ENCODE measurements around the gene RNF8. TPM values are rescaled to one million over a fixed set of nuclear protein-coding genes. Genes with fewer than 3 reads are reported as not detected.

RNF8 gene
- total RNA-seq, 1 donor from 2014 or later: 11.3 TPM

- no peak for DNase-seq (ENCODE audit: low spot score)
Measured at GRCh38 chr6:37357288-37357687, 3.5 kb downstream of the RNF8 start.

- no peak for DNase-seq (ENCODE audit: low spot score)
Measured at GRCh38 chr6:37357860-37358259, 4.1 kb downstream of the RNF8 start.

- no peak for DNase-seq (ENCODE audit: low spot score)
Measured at GRCh38 chr6:37359039-37359438, 5.3 kb downstream of the RNF8 start.

- no peak for DNase-seq (ENCODE audit: low spot score)
Measured at GRCh38 chr6:37362101-37362828, 8.5 kb downstream of the RNF8 start.

- no peak for DNase-seq (ENCODE audit: low spot score)
Measured at GRCh38 chr6:37365791-37366190, 12.0 kb downstream of the RNF8 start.

GRCh38 chr6:37366910-37367309, 13.1 kb downstream of the RNF8 start:
- DNase-seq (ENCODE audit: low spot score): no peak

- no peak for DNase-seq (ENCODE audit: low spot score)
Measured at GRCh38 chr6:37368961-37369320, 15.2 kb downstream of the RNF8 start.

- no peak for DNase-seq (ENCODE audit: low spot score)
Measured at GRCh38 chr6:37369321-37370201, 15.8 kb downstream of the RNF8 start.

- DNase-seq (ENCODE audit: low spot score): no peak
Measured at GRCh38 chr6:37371154-37372083, 17.6 kb downstream of the RNF8 start.

- no peak for DNase-seq (ENCODE audit: low spot score)
Measured at GRCh38 chr6:37372116-37372515, 18.3 kb downstream of the RNF8 start.

GRCh38 chr6:37373822-37374471, 20.2 kb downstream of the RNF8 start:
- DNase-seq (ENCODE audit: low spot score): no peak

- no peak for DNase-seq (ENCODE audit: low spot score)
Measured at GRCh38 chr6:37375376-37375775, 21.6 kb downstream of the RNF8 start.

- DNase-seq (ENCODE audit: low spot score): no peak
Measured at GRCh38 chr6:37376078-37376743, 22.4 kb downstream of the RNF8 start.

GRCh38 chr6:37381579-37381978, 27.8 kb downstream of the RNF8 start:
- DNase-seq (ENCODE audit: low spot score): no peak

GRCh38 chr6:37382994-37383765, 29.4 kb downstream of the RNF8 start:
- DNase-seq (ENCODE audit: low spot score): no peak

GRCh38 chr6:37388578-37388977, 34.8 kb downstream of the RNF8 start:
- no peak for DNase-seq (ENCODE audit: low spot score)

- no peak for DNase-seq (ENCODE audit: low spot score)
Measured at GRCh38 chr6:37389857-37390256, 36.1 kb downstream of the RNF8 start.

GRCh38 chr6:37391120-37391519, 37.3 kb downstream of the RNF8 start:
- no peak for DNase-seq (ENCODE audit: low spot score)

- DNase-seq (ENCODE audit: low spot score): no peak
Measured at GRCh38 chr6:37392821-37393220, 39.0 kb downstream of the RNF8 start.
